Renal pelvis (tissue), 3 donors: ENCODE measurements around the gene FBXO28. TPM values are rescaled to one million over a fixed set of nuclear protein-coding genes. Genes with fewer than 3 reads are reported as not detected.

Experiments used
- polyA plus RNA-seq, 3 donors: library from polyadenylated mRNA; unstranded; fragments of 120-200 nt; gene quantifications; one replicate each; pipeline ENCODE4 v1.2.1, GENCODE V29; 2013; ENCODE audit not compliant: insufficient read length in 3 of 3

Gene FBXO28
- polyA plus RNA-seq, 3 donors = 29.3 to 33.7 (median 33.4) TPM

Other genes with a start within 250 kb of the FBXO28 start
- 10 to 100 TPM; 43.3 to 51.7 (median 46.7) TPM for gene DEGS1, start 69.1 kb downstream of the FBXO28 start, polyA plus RNA-seq
- 10 to 100 TPM; 32.3 to 33.9 (median 33.0) TPM for gene NVL, start 216.1 kb downstream of the FBXO28 start, polyA plus RNA-seq
- 10 to 100 TPM; 44.7 to 48.4 (median 45.7) TPM for gene CNIH4, start 242.8 kb downstream of the FBXO28 start, polyA plus RNA-seq